Mesothelial cell of epicardium (in vitro differentiated cells): ENCODE measurements around the gene PPM1A. TPM values are rescaled to one million over a fixed set of nuclear protein-coding genes. Genes with fewer than 3 reads are reported as not detected.
A peak's percentile ranks its signal among the peaks of the same experiment; 100 is the strongest.

Source experiments
- DNase-seq, 2 experiments: peaks; one replicate each; pipeline ENCODE4 v3.0.0; 2021; ENCODE audit warnings: low spot score in 2 of 2; ENCODE audit not compliant: unreplicated experiment in 2 of 2
- H3K27ac Mint-ChIP-seq: 2 replicates; pipeline ENCODE4 v1.8.0; 2021; ENCODE audit warnings: mixed read lengths
- H3K27me3 Mint-ChIP-seq: 2 replicates; pipeline ENCODE4 v1.8.0; 2021; ENCODE audit warnings: low read depth, mixed read lengths
- H3K36me3 Mint-ChIP-seq: 2 replicates; pipeline ENCODE4 v1.8.0; 2021; ENCODE audit warnings: mixed read lengths
- H3K4me1 Mint-ChIP-seq: 2 replicates; pipeline ENCODE4 v1.8.0; 2021; ENCODE audit warnings: mixed read lengths
- H3K4me3 Mint-ChIP-seq: 2 replicates; pipeline ENCODE4 v1.8.0; 2021; ENCODE audit warnings: mild to moderate bottlenecking, moderate library complexity, mixed read lengths
- H3K9me3 Mint-ChIP-seq: 2 replicates; pipeline ENCODE4 v1.8.0; 2021; ENCODE audit warnings: mixed read lengths
- CTCF ChIP-seq: fragments of 200-600 bp; sonication (generic); IDR thresholded peaks from one replicate; pipeline ENCODE4 v1.5.0; 2021; ENCODE audit warnings: antibody characterized with exemption; ENCODE audit not compliant: unreplicated experiment
- total RNA-seq: library from RNA; stranded (reverse); gene quantifications from 3 replicates; pipeline ENCODE4 v1.2.1, GENCODE V29; 2021

The PPM1A gene
- total RNA-seq, 1 donor from 2014 or later = 44.3 TPM

- H3K27me3 Mint-ChIP-seq = no peaks in the 10 kb centered on the region
- no peaks in the 10 kb centered on the region for H3K9me3 Mint-ChIP-seq
- H3K27ac Mint-ChIP-seq = peak overlapping the region; percentile 86
- peak; percentile 50 to 73 for DNase-seq
- TF ChIP-seq CTCF = no peak
- peaks cover 50% of the 10 kb centered on the region for H3K4me1 Mint-ChIP-seq
- peak overlapping the region; percentile 90 for H3K4me3 Mint-ChIP-seq
- no peaks in the 10 kb centered on the region for H3K36me3 Mint-ChIP-seq
Observed at GRCh38 chr14:60249321-60250256, 568 bp downstream of the PPM1A start.

- DNase-seq = no peak
- Mint-ChIP-seq H3K9me3 (no peaks in the 10 kb centered on the region), H3K27me3 (no peaks in the 10 kb centered on the region), H3K36me3 (peaks cover under 1% of the 10 kb centered on the region), H3K27ac (peak overlapping the region; percentile 86), H3K4me1 (peaks cover 50% of the 10 kb centered on the region), H3K4me3 (peak overlapping the region; percentile 78)
- no peak for TF ChIP-seq CTCF
Observed at GRCh38 chr14:60250257-60251035, 1.4 kb downstream of the PPM1A start.

GRCh38 chr14:60251877-60252276 is 2.9 kb downstream of the PPM1A start:
- H3K27me3 Mint-ChIP-seq = no peaks in the 10 kb centered on the region
- no peak for DNase-seq
- H3K4me1 Mint-ChIP-seq = peaks cover 50% of the 10 kb centered on the region
- H3K27ac Mint-ChIP-seq = peak overlapping the region; percentile 78
- no peaks in the 10 kb centered on the region for H3K9me3 Mint-ChIP-seq
- TF ChIP-seq CTCF = no peak
- H3K4me3 Mint-ChIP-seq = peak overlapping the region; percentile 78
- H3K36me3 Mint-ChIP-seq = peaks cover 4% of the 10 kb centered on the region

GRCh38 chr14:60252630-60253029 is 3.6 kb downstream of the PPM1A start:
- DNase-seq = no peak
- Mint-ChIP-seq H3K4me3 (no peak overlapping the region), H3K4me1 (peaks cover 47% of the 10 kb centered on the region), H3K27me3 (no peaks in the 10 kb centered on the region), H3K9me3 (no peaks in the 10 kb centered on the region), H3K36me3 (peaks cover 4% of the 10 kb centered on the region), H3K27ac (no peak overlapping the region)
- TF ChIP-seq CTCF = no peak

- no peaks in the 10 kb centered on the region for H3K27me3 Mint-ChIP-seq
- no peak for TF ChIP-seq CTCF
- DNase-seq = no peak
- no peak overlapping the region for H3K4me3 Mint-ChIP-seq
- H3K27ac Mint-ChIP-seq = no peak overlapping the region
- H3K36me3 Mint-ChIP-seq = peaks cover 4% of the 10 kb centered on the region
- H3K9me3 Mint-ChIP-seq = no peaks in the 10 kb centered on the region
- H3K4me1 Mint-ChIP-seq = peaks cover 42% of the 10 kb centered on the region
Observed at GRCh38 chr14:60253649-60254048, 4.6 kb downstream of the PPM1A start.
